MM.1S (cell line): ENCODE data around the gene LRRC8A.

ENCODE experiments used
- DNase-seq: peaks from one replicate; pipeline ENCODE4 v3.0.0-alpha.2; 2015
- H2AFZ ChIP-seq: fragments of 300-600 bp; sonication (generic); 2 replicates; pipeline ENCODE4 v1.6.0; 2016; ENCODE audit warnings: antibody characterized with exemption, low read length
- H3F3A ChIP-seq: fragments of 300-600 bp; sonication (generic); 2 replicates; pipeline ENCODE4 v1.6.1; 2016; ENCODE audit warnings: mild to moderate bottlenecking, antibody characterized with exemption, low read length, moderate library complexity, mixed read lengths; ENCODE audit not compliant: insufficient read depth
- H3K27ac ChIP-seq: fragments of 300-600 bp; sonication (generic); 2 replicates; pipeline ENCODE4 v1.5.1; 2016; ENCODE audit warnings: mild to moderate bottlenecking, low read length
- H3K27me3 ChIP-seq: fragments of 300-600 bp; sonication (generic); replicated peaks from 2 replicates; pipeline ENCODE4 v1.6.0; 2016; ENCODE audit warnings: low read length; ENCODE audit not compliant: insufficient read depth
- H3K36me3 ChIP-seq: fragments of 300-600 bp; sonication (generic); replicated peaks from 2 replicates; pipeline ENCODE4 v1.6.1; 2016; ENCODE audit warnings: mild to moderate bottlenecking, low read length, mixed read lengths; ENCODE audit not compliant: insufficient read depth
- H3K4me1 ChIP-seq: fragments of 300-600 bp; sonication (generic); 2 replicates; pipeline ENCODE4 v1.6.1; 2016; ENCODE audit warnings: low read length, mixed read lengths
- H3K4me2 ChIP-seq: fragments of 300-600 bp; sonication (generic); 2 replicates; pipeline ENCODE4 v1.6.0; 2016; ENCODE audit warnings: low read depth, low read length
- H3K4me3 ChIP-seq: fragments of 300-600 bp; sonication (generic); 2 replicates; pipeline ENCODE4 v1.5.1; 2016; ENCODE audit warnings: low read length, mixed read lengths
- H3K79me2 ChIP-seq: fragments of 300-600 bp; sonication (generic); 2 replicates; pipeline ENCODE4 v1.6.1; 2016; ENCODE audit warnings: mixed run types, low read length, mixed read lengths
- H3K9ac ChIP-seq: fragments of 300-600 bp; sonication (generic); 2 replicates; pipeline ENCODE4 v1.6.1; 2016; ENCODE audit warnings: low read length, mixed read lengths
- H3K9me2 ChIP-seq: fragments of 300-600 bp; sonication (generic); replicated peaks from 2 replicates; pipeline ENCODE4 v1.6.1; 2016; ENCODE audit warnings: mild to moderate bottlenecking, low read length, mixed read lengths; ENCODE audit not compliant: insufficient read depth
- H3K9me3 ChIP-seq: fragments of 300-600 bp; sonication (generic); replicated peaks from 2 replicates; pipeline ENCODE4 v1.6.1; 2016; ENCODE audit warnings: mild to moderate bottlenecking, low read length, mixed read lengths; ENCODE audit not compliant: insufficient read depth
- H4K20me1 ChIP-seq: fragments of 300-600 bp; sonication (generic); 2 replicates; pipeline ENCODE4 v1.6.1; 2016; ENCODE audit warnings: mild to moderate bottlenecking, low read length, moderate library complexity, mixed read lengths; ENCODE audit not compliant: insufficient read depth
- CTCF ChIP-seq: fragments of 300-600 bp; sonication (generic); IDR thresholded peaks from 2 replicates; pipeline ENCODE4 v1.5.1; 2016; ENCODE audit warnings: antibody characterized with exemption, low read length, mixed read lengths
- EZH2 ChIP-seq: fragments of 300-600 bp; sonication (generic); optimal IDR thresholded peaks from 2 replicates; pipeline ENCODE3; 2017; ENCODE audit warnings: low read depth, mild to moderate bottlenecking, antibody characterized with exemption, low read length, mixed read lengths
- EZH2phosphoT487 ChIP-seq: fragments of 300-600 bp; sonication (generic); IDR thresholded peaks from 2 replicates; pipeline ENCODE4 v1.6.1; 2018; ENCODE audit warnings: antibody characterized with exemption, low read length

LRRC8A gene

DNA sequence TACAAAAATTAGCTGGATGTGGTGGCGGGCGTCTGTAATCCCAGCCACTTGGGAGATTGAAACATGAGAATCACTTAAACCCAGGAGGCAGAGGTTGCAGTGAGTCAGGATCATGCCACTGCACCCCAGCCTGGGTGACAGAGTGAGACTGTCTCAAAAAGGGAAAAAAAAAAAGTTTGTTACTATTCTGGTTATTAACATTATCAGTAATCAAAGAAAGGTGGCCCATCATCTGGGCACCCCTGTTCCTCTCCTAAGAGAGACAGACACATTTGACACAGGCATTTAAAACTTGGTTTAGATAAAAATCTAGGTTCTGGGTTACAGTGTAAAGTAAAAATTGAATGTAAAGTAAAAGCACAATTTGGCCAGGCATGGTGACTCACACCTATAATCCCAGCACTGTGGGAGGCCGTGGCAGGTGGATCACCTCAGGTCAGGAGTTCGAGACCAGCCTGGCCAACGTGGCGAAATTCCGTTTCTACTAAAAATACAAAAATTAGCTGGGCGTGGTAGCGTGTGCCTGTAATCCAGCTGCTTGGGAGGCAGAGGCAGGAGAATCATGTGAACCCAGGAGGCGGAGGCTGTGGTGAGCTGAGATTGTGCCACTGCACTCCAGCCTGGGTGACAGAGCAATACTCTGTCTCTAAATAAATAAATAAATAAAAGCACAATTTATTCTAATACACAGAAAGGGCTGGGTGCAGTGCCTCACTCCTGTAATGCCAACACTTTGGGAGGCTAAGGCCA lies 22.1 kb downstream of the LRRC8A start:
- no peak for DNase-seq
- Histone ChIP-seq H3K4me1 (peaks cover 29% of the 10 kb centered on the region), H3K9me2 (no peaks in the 10 kb centered on the region), H3K4me2 (no peak overlapping the region), H3K27ac (no peak overlapping the region), H2AFZ (no peak overlapping the region), H3K27me3 (no peaks in the 10 kb centered on the region), H3K36me3 (peaks cover 6% of the 10 kb centered on the region; the same call in 1 of the 2 replicates), H4K20me1 (no peaks in the 10 kb centered on the region), H3K9ac (no peak overlapping the region), H3K9me3 (no peaks in the 10 kb centered on the region), H3F3A (peaks cover 5% of the 10 kb centered on the region), H3K79me2 (peaks cover 31% of the 10 kb centered on the region), H3K4me3 (no peak overlapping the region)
- TF ChIP-seq EZH2phosphoT487 (no peak), EZH2 (no peak), CTCF (no peak)

- Histone ChIP-seq H3K27ac (no peak overlapping the region), H4K20me1 (no peaks in the 10 kb centered on the region), H2AFZ (no peak overlapping the region), H3K4me1 (peaks cover 18% of the 10 kb centered on the region), H3K27me3 (no peaks in the 10 kb centered on the region), H3K9me3 (no peaks in the 10 kb centered on the region), H3K9ac (no peak overlapping the region), H3K79me2 (peaks cover 34% of the 10 kb centered on the region), H3K4me3 (no peak overlapping the region), H3K36me3 (peaks cover 6% of the 10 kb centered on the region; the same call in 1 of the 2 replicates), H3K9me2 (no peaks in the 10 kb centered on the region), H3F3A (peaks cover 5% of the 10 kb centered on the region), H3K4me2 (no peak overlapping the region)
- no peak for DNase-seq
- TF ChIP-seq EZH2phosphoT487 (no peak), EZH2 (no peak), CTCF (no peak)
Measured at GRCh38 chr9:128905964-128906363, 24.0 kb downstream of the LRRC8A start.

- Histone ChIP-seq H4K20me1 (no peaks in the 10 kb centered on the region), H3F3A (peaks cover 5% of the 10 kb centered on the region), H2AFZ (no peak overlapping the region), H3K27ac (no peak overlapping the region), H3K9ac (no peak overlapping the region), H3K9me3 (no peaks in the 10 kb centered on the region), H3K4me2 (no peak overlapping the region), H3K9me2 (no peaks in the 10 kb centered on the region), H3K27me3 (no peaks in the 10 kb centered on the region), H3K36me3 (peaks cover 6% of the 10 kb centered on the region; the same call in 1 of the 2 replicates), H3K4me1 (peaks cover 14% of the 10 kb centered on the region), H3K79me2 (peaks cover 35% of the 10 kb centered on the region), H3K4me3 (no peak overlapping the region)
- TF ChIP-seq CTCF (no peak), EZH2phosphoT487 (no peak), EZH2 (no peak)
- DNase-seq, result no peak
Measured at GRCh38 chr9:128906741-128907140, 24.8 kb downstream of the LRRC8A start.
